ENCODE results near the gene SNX30. TPM values are rescaled to one million over a fixed set of nuclear protein-coding genes. Genes with fewer than 3 reads are reported as not detected.

The SNX30 gene
- total RNA-seq, 1 donor = 22.0 TPM

GRCh38 chr9:112777914-112778313, 27.4 kb downstream of the SNX30 start:
- TF ChIP-seq, protein P1, sequence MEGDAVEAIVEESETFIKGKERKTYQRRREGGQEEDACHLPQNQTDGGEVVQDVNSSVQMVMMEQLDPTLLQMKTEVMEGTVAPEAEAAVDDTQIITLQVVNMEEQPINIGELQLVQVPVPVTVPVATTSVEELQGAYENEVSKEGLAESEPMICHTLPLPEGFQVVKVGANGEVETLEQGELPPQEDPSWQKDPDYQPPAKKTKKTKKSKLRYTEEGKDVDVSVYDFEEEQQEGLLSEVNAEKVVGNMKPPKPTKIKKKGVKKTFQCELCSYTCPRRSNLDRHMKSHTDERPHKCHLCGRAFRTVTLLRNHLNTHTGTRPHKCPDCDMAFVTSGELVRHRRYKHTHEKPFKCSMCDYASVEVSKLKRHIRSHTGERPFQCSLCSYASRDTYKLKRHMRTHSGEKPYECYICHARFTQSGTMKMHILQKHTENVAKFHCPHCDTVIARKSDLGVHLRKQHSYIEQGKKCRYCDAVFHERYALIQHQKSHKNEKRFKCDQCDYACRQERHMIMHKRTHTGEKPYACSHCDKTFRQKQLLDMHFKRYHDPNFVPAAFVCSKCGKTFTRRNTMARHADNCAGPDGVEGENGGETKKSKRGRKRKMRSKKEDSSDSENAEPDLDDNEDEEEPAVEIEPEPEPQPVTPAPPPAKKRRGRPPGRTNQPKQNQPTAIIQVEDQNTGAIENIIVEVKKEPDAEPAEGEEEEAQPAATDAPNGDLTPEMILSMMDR (IDR thresholded peaks at IDR 0.05; ENCODE audit: insufficient read depth, low read length) = no peak
- no peak for DNase-seq (ENCODE audit: low read depth)

DNA sequence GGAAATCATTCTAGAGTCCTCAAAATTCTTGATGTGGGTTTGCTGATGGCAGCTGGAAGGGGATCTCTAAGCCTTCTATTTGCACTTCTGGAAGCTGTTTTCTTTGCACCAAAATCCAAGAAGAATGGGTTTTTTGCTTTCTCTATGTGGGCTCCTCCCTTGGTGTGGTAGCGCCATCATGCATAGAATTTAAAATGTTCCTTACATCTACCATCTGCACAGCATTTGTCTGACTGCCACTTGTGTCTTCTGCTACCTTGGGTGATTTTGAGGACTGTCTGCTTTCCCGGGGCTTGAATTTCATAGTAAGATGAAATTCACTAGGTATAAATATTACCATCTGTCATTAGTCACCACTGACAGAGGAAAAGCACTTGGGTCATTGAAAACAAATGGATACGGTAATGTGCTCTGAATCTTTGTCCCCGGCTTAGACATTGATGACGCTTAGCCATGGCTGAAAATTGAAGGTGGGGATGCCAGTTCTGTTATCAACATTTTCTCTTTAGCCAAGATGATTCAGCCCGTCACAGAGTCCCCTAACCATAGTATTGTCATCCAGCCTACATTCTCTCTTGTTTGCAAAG, 30.0 kb downstream of the SNX30 start:
- DNase-seq (ENCODE audit: low read depth) = peak; percentile 30
- TF ChIP-seq, protein P1 (IDR thresholded peaks at IDR 0.05; ENCODE audit: insufficient read depth, low read length) = no peak
- no peak overlapping the region for H3K4me3 ChIP-seq (ENCODE audit: low read depth, low read length)

More at GRCh38 chr9:112777914-112778313, 27.4 kb downstream of the SNX30 start:
- H3K4me3 ChIP-seq (ENCODE audit: low read depth, low read length) = no peak overlapping the region

DNA sequence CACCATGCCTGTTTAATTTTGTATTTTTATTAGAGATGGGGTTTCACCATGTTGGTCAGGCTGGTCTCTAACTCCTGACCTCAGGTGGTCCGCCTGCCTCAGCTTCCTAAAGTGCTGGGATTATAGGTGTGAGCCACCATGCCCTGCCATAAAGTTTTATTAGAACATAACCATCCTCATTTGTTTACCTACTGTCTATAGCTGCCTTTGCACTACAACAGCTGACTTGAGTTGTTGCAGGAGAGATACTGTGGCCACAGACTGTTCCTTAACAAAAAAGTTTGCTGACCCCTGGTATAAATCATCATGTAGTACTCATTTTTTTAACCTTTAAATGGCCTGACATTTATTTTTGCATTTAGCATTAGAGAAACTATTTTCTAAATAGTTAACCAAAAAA, 31.7 kb downstream of the SNX30 start:
- DNase-seq (ENCODE audit: low read depth) = no peak
- H3K4me3 ChIP-seq (ENCODE audit: low read depth, low read length) = no peak overlapping the region
- TF ChIP-seq, protein P1 (IDR thresholded peaks at IDR 0.05; ENCODE audit: insufficient read depth, low read length) = no peak

DNA sequence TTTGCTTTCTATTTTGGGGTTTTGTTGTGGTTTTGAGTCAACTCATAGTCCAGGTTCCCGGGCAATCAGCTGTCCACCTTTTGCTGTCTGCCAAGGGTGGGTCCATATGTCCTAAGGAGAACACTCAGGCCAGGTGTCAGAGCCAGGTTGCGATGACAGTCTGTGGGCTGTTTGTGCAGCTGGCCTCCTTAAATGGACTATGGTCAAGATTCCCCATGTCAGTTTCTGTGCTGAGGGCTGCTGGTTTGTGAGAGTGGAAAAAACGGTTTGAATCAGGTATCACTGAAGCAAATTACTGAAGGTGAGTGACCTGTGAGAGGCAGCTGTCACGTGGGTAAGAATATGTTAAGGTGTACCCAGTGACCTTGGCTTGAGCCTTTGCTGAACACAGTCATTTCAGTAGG, 33.0 kb downstream of the SNX30 start:
- no peak overlapping the region for H3K4me3 ChIP-seq (ENCODE audit: low read depth, low read length)

DNA sequence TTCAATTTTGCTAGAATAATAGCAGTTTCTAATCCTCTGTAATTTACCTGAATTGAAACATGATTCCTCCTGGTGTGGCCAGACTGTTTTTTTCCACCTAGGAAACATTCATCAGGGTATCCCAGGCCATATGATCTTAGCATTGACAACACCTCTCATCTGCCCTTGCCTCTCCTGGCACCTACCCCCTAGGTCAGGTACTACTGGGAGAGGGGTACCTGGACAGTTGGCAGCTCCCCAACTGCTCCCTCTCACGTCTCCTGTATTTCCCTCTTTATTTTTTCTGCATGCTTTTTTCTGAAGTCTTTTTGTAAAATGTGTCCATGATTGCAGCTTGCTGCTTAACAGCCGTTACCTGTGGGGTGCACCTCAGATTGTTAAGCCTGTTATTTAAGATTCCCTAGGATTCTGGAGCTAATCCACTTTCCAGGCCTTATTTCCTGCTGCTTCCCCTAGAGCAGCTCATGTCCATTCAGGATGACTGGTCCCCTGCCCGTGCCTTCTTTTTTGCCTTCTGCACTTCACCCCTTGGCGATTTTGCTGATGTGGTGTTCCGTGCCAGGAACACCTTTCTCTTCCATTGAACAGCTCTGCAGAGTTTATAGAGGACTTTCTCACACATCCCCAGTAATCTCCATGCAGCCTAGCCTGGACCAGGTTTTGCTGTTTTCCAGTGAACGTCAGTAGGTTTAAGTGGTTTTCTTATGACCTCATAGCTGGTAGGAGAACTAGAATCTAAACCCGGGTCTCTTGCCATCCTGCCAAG, 33.6 kb downstream of the SNX30 start:
- TF ChIP-seq, protein P1 (IDR thresholded peaks at IDR 0.05; ENCODE audit: insufficient read depth, low read length) = no peak
- H3K4me3 ChIP-seq (ENCODE audit: low read depth, low read length) = no peak overlapping the region
- peak; percentile 25 for DNase-seq (ENCODE audit: low read depth)

More for the DNA sequence above, 33.0 kb downstream of the SNX30 start:
- DNase-seq (ENCODE audit: low read depth) = no peak
- TF ChIP-seq, protein P1 (IDR thresholded peaks at IDR 0.05; ENCODE audit: insufficient read depth, low read length) = no peak

- DNase-seq (ENCODE audit: low read depth) = no peak
- H3K4me3 ChIP-seq (ENCODE audit: low read depth, low read length) = no peak overlapping the region
- TF ChIP-seq, protein P1 (IDR thresholded peaks at IDR 0.05; ENCODE audit: insufficient read depth, low read length) = no peak
Measured at GRCh38 chr9:112785986-112786385, 35.4 kb downstream of the SNX30 start.
